Activated T-cell treated with anti-CD3 and anti-CD28 coated beads for 1 hour (primary cell): ENCODE measurements around the gene PSMG3.
A peak's percentile ranks its signal among the peaks of the same experiment; 100 is the strongest.

Experiments
- DNase-seq: peaks from one replicate; pipeline ENCODE4 v3.0.0-alpha.2; 2020; ENCODE audit warnings: low read depth

PSMG3 gene

DNA sequence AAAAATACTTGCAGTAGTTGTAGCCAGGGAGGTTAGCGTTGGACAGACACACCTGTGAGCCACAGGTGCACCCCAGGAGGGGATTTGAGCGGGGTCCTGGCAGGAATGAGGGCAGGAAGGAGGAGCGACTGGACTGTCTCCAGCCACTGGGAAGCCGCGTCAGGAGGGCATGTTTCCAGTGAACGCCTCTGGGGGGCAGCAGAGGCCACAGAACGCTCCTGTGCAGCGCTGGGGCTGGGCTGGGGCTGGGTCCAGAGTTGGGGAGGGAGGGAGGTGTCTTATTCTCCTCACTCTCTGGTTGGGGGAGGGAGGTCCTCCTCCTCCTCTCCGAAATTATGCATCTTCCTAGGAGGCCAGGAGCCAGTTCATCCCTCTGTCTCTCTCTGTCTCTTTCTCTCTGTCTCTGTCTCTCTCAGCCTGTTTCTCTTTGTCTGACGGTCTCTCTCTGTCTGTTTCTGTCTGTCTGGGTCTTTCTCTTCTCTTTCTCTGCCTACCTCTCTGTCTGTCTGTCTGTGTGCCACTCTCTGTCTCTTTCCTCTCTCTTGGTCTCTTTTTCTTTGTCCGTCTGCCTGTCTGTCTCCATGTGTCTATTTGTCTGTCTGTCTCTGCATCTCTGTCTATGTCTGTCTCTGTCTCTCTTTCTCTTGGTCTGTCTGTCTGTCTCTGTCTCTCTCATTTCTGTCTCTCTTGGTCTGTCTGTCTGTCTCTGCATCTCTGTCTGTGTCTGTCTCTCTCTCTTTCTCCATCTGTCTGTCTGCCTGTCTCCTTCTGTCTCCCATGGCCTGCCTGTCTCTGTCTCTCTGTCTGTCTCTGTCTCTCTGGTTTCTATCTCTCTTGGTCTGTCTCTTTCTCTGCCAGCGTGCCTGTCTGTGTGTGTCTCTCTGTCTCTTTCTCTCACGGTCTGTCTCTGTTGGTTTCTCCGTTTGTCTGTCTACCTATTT, 9.9 kb upstream of the PSMG3 start:
- peak; percentile 65 for DNase-seq

DNA sequence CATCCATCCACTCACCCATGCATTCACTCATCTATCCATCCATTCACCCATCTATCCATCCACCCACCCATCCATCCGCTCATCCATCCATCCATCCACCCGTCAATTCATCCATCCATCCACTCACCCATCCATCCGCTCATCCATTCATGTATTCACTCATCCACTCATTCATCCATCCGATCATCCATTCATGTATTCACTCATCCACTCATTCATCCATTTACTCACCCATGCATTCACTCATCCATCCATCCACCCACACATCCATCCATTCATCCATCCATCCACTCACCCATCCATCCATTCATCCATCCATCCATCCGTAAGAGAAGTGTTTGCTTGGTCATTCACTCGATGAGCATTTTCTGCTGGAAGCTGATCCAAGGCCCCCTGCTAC, 8.7 kb upstream of the PSMG3 start:
- DNase-seq = no peak

DNA sequence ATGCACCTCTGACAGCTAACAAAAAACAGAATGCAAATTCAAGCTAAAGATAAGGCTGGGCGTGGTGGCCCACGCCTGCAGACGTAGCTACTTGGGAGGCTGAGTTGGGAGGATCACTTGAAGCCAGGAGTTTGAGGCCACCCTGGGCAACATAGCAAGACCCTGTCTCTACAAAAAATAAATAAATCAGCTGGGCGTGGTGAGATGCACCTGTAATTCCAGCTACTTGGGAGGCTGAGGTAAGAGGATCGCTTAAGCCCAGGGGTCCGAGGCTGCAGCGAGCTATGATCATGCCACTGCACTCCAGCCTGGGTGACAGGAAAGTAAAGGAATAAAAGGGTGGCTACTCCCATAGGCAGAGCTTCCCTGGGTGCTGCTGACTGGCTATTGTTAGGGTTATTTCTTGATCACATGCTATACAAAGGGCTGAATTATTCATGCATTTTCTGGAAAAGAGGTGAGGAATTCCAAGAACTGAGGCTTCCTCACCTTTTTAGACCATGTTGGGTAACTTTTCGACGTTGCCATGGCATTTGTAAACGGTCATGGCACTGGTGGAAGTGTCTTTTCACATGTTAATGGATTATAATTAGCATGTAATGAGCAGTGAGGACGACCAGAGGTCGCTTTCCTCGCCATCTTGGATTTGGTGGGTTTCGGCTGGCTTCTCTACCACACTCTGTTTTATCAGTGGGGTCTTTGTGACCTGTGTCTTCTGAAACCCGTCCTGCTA, 6.9 kb upstream of the PSMG3 start:
- DNase-seq = no peak

DNA sequence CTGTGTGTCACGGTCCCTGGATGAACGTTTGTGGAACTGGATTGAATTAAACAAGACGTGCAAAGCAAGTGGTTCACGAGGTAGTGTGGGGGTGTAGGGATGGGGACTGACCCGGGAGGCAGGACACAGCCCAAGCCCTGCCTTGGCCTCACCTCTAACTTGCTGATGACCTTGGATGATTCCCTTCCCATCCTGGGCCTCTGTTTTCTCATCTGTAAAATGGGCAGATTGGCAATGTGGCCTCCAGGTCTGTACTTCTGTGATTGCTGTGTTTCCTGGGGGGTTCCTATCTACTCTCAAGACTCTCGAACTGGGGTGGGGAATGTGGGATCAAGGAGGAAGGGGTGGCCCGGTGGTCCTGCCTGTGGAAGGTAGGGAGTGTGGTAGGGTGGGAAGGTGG, 6.0 kb upstream of the PSMG3 start:
- DNase-seq = no peak

DNA sequence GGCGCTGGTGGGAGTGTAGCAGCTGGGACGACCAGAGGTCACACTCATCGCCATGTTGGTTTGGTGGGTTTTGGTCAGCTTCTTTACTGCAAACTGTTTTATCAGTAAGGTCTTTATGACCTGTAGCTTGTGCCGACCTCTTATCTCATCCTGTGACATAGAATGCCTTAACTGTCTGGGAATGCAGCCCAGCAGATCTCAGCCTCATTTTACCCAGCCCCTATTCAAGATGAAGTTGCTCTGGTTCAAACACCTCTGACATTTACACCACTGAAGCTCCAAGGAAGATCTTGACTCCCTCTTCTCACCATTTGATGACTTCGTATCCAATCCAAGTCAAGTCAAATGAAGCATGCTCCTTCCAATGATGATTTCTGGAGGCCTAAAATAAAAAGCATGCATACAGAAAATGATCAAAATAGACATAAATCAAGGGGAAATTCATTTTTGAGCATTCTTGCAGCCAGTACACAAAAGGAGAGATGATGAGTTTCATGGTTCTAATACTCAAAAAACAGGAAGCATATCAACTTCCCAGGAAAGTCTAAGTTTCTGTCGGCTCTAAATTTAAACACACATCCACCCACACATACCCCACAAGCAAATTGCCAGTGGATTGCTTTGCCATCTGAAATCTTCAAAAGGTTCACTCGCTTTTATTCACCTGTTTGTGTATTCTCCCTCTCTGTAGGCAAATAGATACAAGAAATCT, 2.4 kb upstream of the PSMG3 start:
- no peak for DNase-seq

DNA sequence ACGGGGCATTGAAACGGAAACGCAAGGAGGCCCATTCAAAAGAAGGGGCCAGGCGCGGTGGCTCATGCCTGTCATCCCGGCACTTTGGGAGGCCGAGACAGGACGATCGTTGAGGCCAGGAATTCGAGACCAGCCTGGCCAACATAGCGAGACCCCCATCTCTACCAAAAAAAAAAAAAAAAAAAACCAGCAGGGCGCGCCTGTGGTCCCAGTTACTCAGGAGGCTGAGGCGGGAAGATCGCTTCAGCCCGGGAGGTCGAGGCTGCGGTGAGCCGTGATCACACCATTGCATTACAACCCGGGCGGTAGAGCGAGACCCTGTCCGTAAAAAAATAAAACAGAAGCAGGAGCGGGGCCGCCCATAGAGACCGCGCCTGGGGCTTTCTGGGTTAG, 396 bp downstream of the PSMG3 start:
- DNase-seq = no peak

DNA sequence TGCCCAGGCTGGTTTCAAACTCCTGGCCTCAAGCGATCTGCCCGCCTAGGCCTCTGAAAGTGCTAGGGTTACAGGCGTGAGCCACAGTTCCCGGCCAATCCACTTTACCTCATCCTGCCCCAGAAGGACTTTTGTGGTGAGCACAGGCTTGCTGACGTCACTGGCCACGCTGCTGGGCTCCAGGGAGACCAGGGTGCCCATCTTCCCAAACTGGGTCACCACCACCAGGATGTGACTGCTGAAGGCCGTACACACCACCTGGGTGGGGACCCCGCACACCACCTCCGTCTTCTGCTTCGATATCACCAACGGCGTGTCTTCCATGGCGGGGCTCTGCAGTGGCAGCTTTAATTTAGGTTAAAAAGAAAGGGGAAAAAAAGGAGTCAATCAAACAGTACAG, 816 bp downstream of the PSMG3 start:
- no peak for DNase-seq

DNA sequence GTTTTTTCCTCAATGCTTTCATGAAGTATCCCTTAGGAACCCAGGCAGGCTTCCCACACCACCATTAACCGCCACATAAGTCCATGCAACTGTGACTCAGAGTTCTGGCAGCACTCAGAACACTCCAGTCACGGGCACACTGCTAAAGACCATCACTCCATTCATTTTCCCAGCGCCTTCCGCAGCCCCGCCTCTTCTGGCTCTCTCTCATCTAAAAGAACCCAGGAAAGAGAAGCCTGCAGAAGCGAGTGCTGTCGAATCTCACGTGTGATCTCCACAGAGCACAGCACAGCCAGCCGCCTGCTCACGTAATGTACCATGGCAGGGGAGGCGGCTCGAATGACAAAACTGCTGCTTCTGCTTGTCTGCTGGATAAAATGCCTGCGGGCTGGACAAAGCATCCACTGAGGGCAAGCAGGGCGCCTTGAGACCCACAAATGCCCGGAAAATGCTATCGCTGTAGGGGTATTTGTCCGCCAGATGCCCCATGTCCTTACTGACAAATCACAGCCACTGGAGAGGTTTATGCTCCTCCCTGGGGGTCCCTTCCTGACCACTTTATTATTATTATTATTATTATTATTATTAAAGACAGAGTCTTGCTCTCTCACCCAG, 1.8 kb downstream of the PSMG3 start:
- DNase-seq = no peak

DNA sequence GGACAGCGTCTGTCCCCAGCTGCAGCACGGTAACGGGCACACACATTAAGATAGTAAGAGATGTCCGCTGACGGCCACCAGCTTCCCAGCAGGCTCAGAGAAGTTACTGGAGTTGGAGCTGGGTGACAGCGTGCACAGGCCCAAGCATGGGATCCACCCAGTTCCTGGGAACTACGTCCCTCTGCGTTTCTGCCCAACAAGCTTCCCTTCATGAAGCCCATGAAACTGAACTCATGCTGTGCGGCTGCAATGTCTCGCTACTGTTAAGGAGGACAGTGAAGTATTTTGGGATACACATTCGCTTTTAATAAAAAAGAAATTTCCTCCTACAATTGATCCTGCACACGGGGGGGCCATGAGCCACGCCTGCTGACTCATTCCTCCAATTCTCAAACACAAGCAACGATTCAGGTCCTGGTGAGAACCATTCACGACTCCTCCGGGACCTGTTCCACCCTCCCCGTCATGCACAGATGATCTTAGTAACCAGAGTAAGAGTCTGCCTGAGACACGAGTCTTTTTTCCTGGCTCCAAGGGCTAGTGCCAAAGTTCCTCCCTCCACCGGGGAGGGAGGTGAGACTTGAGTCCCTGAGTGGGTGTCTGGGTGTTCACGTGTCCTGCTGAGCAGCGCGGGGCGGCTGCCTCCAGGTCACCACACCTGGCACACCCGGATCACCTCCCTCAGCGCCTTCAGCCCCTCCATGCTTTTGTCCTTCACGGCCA, 2.6 kb downstream of the PSMG3 start:
- DNase-seq = no peak

DNA sequence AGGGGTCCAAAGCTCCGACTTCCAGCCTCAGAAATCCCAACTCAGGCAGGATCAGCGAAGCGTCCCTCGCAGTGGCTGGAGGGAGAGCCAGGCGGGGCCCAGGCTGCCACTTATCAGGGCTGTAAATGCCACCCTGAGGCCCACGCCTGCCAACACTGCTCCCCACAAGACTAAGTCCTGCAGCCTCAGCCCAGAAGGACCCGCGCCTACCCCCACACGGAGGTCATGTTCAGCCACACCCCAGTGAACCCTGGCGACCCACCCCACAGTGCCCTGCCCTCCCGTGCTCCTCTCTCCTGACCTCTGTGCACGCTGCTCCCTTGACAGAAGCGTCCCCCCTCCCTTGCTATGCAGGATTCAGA, 3.2 kb downstream of the PSMG3 start:
- no peak for DNase-seq

DNA sequence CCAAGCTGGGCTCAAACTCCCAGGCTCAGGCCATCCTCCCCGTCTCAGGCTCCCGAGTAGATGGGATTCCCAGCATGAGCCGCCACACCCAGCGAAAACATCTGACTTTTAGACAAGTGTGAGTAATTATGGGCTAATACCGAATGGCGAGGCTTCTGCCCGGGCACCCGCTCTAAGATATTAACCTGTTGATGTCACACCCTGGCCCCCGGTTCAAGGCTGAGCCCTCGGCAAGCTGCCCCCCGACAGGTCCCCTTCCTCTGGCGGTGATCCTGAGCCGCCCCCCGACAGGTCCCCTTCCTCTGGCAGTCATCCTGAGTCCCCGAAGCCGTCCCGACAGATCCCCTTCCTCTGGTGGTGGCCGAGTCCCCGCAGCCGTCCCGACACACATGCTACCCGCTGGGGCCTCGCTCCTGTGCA, 5.2 kb downstream of the PSMG3 start:
- no peak for DNase-seq

DNA sequence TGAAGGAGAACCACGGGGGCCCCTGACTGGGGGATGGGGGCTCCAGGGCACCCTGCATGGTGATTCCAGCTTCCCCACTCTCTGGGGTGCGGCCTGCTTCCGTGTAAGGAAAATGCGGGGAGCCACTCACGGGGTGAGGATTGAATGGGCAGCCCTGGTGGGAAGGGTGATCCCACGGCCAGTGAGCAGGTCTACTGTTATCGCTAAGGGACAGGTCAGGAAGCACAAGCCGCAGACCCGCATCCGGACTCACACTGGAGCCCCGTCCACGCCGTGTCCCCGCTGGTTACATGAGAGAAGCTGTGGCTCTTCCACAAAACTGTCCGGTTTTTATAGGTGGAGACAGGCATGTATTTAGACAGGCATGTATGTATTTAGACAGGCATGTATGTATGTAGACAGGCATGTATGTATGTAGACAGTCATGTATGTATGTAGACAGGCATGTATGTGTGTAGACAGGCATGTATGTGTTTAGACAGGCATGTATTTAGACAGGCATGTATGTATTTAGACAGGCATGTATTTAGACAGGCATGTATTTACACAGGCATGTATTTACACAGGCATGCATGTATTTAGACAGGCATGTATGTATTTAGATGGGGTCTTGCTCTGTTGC, 5.7 kb downstream of the PSMG3 start:
- DNase-seq = no peak

DNA sequence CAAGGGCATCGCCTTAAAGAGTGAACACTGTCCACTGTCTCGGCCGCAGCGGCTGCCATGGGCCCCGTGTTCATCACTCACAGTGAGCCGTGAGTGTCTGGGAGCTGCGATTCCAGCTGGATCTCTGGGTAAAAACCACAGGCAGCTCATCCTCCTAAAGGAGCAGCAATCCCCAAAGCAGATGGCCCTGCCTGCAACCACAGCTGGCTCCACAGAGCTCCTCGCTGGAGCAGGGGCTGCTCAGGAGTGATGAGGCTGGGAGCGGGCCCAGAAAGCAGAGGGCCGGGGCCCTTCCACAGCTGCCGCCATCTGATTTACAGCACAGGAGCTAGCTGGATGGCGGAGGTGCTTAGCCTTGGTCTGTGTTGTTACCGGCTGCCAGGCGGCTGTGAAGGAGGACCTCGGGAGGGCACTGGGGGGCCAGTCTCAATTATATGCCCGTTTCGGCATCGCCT, 7.2 kb downstream of the PSMG3 start:
- no peak for DNase-seq

DNA sequence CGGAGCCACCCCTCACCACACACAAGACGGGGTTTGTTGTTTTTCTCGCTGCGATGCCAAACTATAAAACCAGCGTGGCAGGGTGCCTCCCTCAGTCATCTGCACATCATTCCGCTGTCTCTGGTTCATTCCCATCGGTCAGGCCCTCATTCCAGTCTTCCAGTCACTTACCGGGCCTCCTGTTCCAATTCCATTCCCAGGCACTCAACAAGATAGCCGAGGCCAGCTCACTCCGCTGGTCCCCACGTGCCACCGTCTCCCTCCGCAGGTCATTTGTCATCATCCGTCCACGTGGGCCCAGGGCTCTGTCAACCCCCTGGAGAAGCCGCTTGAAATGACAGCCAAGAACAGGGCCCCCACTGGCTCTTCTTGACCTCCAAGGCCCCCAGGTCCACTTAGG, 7.7 kb downstream of the PSMG3 start:
- DNase-seq = no peak

DNA sequence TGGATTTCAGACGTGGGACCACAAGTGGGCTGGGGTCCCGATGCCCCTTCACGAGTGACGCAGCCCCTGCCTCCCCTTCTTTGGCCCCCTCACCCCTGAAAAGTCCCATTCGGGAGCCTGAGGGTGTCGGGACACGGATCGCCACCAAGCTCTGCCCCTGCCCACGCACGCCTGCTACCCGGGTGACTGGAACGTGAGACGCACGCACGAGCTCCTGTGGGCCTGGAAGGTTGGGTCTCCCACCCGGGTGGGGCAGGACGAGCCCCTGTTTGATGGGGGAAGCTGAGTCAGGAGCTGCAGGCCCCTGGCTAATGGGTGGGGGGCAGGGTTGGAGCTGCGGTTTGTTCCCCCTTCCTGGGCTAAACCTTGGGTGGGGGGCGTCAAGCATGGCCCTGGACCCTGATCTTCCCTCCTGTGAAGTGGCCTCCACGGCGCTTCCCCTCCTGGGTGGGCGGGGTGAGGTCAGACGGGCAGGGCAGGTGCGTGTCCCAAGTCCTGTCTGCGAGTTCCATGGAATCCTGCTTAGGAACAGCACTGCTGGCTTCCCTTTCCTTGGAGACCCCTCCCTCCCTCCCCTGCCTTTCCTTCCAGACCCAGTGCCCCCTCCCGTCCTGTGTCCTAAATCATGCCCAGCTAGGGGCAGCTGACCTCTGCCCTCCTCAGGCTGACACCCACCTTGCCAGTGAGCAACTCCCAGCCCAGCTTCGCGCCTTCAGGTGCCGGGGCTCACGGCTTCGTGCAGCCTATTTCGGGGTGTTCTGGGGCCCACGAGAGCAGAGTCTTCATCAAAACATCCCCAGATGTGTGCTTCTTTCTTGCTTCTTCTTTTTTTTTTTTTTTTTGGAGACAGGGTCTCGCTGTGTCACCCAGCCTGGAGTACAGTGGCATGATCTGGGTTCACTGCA, 8.5 kb downstream of the PSMG3 start:
- no peak for DNase-seq

DNA sequence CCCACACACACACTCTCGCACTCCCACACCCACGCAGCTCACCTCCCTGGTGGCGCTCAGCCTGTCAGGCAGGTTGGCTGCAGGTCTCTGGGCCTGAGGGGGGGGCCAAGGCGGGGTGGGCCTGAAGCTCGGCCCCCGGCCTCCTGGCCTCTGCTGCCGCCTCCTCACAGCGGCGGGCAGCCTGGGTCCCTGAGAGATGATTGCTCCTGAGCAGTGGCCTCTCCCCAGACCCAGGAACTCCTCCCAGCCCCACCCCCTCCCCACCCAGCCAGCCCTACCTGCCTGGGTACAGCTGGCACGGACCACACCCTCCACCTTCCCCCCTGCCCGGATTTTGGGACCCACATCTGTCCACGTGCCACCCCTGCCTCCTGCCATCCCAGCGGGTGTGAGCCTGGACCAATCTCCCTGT, 9.2 kb downstream of the PSMG3 start:
- no peak for DNase-seq

DNA sequence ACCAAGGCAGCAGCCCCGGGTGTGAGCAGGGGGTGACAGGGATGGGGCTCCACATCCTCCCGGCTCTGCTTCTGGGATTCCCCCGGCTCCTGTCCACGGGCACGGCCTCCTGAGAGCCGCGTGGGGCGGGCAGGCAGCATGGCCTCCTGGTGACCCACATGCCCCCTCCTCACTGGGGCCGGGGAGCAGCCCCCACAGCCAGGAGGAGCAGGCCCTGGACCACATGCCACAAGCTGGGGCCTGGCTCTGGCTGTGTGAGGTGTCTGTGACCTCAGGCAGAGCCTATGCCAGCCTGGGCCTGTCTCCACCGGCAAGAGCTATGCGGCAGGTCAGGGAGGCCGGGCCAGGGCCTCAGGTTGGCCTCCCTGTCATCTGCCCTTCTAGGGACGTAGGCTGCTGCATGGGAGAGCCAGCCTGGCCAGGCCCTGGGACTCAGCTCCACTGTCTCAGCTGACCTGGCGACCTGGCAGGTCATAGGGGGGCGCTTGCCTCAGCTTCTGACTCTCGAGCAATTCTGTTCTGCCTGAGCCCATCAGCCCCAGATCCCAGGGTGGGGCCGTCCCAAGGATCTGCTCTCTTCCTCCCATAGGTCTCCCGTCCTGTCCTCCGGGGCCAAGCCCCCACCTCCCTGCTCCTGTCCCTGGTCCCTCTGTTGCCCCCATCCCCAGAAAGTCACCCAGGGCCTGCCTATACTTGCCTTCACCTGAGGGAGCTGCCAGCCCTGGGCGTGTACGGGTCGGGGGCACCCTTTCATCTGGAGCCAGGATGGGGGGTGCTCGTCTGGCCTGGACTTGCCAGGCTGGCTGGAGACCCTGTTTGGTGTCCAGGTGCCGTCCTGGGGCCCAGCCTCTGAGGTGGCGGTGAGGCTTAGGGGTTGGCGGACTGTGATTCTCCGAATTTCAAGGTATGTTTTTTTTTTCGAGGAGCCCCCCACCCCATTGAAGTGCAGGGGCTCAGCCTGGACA, 9.9 kb downstream of the PSMG3 start:
- no peak for DNase-seq

DNA sequence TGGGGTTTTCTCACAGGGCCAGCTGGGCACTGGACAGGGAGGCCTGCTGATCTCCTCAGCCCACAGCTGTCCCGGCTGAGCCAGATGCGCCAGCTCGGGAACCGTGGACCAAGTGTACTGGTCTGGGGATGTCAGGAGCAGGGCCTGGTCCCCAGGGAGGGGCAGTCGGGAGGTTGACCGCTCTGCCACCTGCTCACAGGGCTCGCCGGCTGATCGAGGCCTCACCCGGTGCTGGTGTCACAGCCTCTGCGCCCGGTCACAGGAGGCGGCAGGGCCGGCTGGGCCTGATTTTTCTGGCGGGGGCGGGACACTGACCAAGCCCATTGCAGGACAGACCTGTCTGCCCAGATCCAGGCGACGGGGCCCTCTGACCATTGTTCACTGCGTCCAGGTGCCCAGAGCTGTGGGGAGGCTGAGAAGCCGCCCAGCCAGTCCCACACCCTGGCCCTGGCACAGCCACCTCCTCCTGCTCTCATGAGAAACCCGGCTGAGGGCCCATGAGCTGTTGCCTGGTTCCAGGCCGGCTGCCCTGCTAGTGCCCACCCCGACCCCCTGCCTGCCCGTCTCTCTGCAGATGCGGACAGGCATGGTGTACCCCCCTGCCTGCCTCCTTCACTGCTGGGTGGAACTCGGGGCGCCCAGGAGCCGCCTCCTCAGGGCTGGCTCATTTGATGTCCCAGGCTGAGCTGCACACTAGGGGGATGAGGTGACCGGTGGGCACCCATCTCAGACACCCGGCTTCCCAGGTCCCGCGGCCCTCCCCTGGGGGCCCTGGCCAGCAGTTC, 10.8 kb downstream of the PSMG3 start:
- DNase-seq = no peak
